GM23338 (cell line): ENCODE measurements around the gene PPP1R3E. TPM values are rescaled to one million over a fixed set of nuclear protein-coding genes. Genes with fewer than 3 reads are reported as not detected.

Source experiments
- CTCF ChIP-seq, 2 experiments: fragments of 200-600 bp in 1 of 2; sonication (generic) in 1 of 2; conservative IDR thresholded peaks; 2 replicates each; pipeline versions ENCODE4 v1.5.1 to v1.6.1; 2016 to 2017; ENCODE audit warnings: antibody characterized with exemption in 2 of 2, low read depth in 2 of 2, mild to moderate bottlenecking in 2 of 2, moderate library complexity in 1 of 2
- EZH2 ChIP-seq: fragments of 200-600 bp; sonication (generic); IDR thresholded peaks from one replicate; pipeline ENCODE4 v1.8.0; 2017; ENCODE audit warnings: antibody characterized with exemption, mild to moderate bottlenecking, low read depth; ENCODE audit not compliant: unreplicated experiment
- EZH2phosphoT487 ChIP-seq: fragments of 200-600 bp; sonication (generic); IDR thresholded peaks from one replicate; pipeline ENCODE4 v1.8.1; 2018; ENCODE audit warnings: antibody characterized with exemption; ENCODE audit not compliant: unreplicated experiment
- POLR2AphosphoS5 ChIP-seq: IDR thresholded peaks from 2 replicates; pipeline ENCODE4 v1.6.1; 2016; ENCODE audit warnings: antibody characterized with exemption, low read depth
- ZNF114 ChIP-seq: fragments of 250-450 bp; sonication (Bioruptor Pico); IDR thresholded peaks from 2 replicates; pipeline ENCODE4 v1.5.0; 2020; ENCODE audit warnings: mild to moderate bottlenecking, moderate library complexity
- ZNF331 ChIP-seq: fragments of 250-450 bp; sonication (Bioruptor Pico); IDR thresholded peaks from 2 replicates; pipeline ENCODE4 v1.5.0; 2020; ENCODE audit warnings: low read depth, mild to moderate bottlenecking, moderate library complexity
- ZNF462 ChIP-seq: fragments of 250-450 bp; sonication (Bioruptor Pico); IDR thresholded peaks from 2 replicates; pipeline ENCODE4 v1.5.0; 2020; ENCODE audit warnings: mild to moderate bottlenecking, moderate library complexity
- polyA plus RNA-seq: library from polyadenylated mRNA; unstranded; fragments of >200 nt; fragmentation: Nextera tagmentation; extraction: Ambion mirVana; gene quantifications from 2 replicates; pipeline ENCODE4 v1.2.1, GENCODE V29; 2016
- total RNA-seq: library from RNA; depleted of rRNA; stranded (reverse); fragments of >200 nt; shearing (Covaris generic); gene quantifications from 2 replicates; pipeline ENCODE4 v1.2.3, GENCODE V29; 2014
- TF ChIP-seq, protein P1 (sequence below): IDR thresholded peaks from one replicate; pipeline ENCODE4 v1.6.1; 2018; ENCODE audit warnings: antibody characterized with exemption; ENCODE audit not compliant: unreplicated experiment

The PPP1R3E gene
- total and polyA plus RNA-seq, 2 experiments from 2014 or later: 2.3 to 2.5 TPM

- TF ChIP-seq ZNF462 (CRISPR knock-in tag) (no peak), POLR2AphosphoS5 (no peak), EZH2 (no peak), EZH2phosphoT487 (no peak), ZNF114 (CRISPR knock-in tag) (no peak), ZNF331 (CRISPR knock-in tag) (no peak), CTCF (conservative IDR thresholded peaks at IDR 0.05; ENCODE audit: low read depth in 2 of 2) (no peak)
- TF ChIP-seq, protein P1, sequence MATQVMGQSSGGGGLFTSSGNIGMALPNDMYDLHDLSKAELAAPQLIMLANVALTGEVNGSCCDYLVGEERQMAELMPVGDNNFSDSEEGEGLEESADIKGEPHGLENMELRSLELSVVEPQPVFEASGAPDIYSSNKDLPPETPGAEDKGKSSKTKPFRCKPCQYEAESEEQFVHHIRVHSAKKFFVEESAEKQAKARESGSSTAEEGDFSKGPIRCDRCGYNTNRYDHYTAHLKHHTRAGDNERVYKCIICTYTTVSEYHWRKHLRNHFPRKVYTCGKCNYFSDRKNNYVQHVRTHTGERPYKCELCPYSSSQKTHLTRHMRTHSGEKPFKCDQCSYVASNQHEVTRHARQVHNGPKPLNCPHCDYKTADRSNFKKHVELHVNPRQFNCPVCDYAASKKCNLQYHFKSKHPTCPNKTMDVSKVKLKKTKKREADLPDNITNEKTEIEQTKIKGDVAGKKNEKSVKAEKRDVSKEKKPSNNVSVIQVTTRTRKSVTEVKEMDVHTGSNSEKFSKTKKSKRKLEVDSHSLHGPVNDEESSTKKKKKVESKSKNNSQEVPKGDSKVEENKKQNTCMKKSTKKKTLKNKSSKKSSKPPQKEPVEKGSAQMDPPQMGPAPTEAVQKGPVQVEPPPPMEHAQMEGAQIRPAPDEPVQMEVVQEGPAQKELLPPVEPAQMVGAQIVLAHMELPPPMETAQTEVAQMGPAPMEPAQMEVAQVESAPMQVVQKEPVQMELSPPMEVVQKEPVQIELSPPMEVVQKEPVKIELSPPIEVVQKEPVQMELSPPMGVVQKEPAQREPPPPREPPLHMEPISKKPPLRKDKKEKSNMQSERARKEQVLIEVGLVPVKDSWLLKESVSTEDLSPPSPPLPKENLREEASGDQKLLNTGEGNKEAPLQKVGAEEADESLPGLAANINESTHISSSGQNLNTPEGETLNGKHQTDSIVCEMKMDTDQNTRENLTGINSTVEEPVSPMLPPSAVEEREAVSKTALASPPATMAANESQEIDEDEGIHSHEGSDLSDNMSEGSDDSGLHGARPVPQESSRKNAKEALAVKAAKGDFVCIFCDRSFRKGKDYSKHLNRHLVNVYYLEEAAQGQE: no peak
Measured at GRCh38 chr14:23286902-23287479, 15.7 kb downstream of the PPP1R3E start (continued).
